GM10266 (cell line): ENCODE data around the gene CXorf58.
"Not testable (repeated sequence)": the region's sequence is repeated elsewhere in the genome, so short reads cannot be mapped to it uniquely, and the experiment has no call there.

ENCODE experiments used
- DNase-seq: peaks from one replicate; pipeline ENCODE4 v3.0.0; 2012; ENCODE audit errors: extremely low spot score
- TF ChIP-seq, protein P1 (sequence below): IDR thresholded peaks from 2 replicates; pipeline ENCODE4 v1.5.1; 2012; ENCODE audit warnings: mild to moderate bottlenecking, low read depth; ENCODE audit not compliant: control insufficient read depth, insufficient read depth; ENCODE audit errors: missing control alignments

Gene CXorf58

DNA sequence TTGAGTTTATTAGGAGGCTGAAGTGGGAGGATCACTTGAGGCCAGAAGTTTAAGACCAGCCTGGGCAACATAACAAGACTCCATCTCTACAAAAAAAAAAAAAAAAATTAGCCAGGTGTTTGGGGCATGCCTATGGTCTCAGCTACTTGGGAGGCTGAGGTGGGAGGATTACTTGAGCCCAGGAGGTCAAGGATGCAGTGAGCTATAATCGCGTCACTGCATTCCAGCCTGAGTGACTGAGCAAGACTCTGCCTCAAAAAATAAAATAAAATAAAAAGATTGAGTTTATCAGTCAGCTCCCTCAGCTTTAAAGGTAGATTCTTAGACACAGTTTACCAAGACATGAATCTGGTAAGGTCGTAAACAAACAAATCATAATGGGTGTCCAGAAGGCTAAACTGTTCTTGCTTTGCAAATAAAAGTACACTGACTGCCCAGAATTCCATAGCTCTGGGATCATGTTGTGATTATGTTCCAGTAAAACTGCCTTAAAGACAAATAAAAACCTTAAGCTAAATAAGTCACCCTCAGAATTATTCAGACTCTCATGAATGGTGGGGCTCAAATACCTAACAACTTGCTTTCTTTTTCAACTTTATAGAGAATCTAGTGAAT is 18.8 kb upstream of the CXorf58 start:
- no peak for DNase-seq

DNA sequence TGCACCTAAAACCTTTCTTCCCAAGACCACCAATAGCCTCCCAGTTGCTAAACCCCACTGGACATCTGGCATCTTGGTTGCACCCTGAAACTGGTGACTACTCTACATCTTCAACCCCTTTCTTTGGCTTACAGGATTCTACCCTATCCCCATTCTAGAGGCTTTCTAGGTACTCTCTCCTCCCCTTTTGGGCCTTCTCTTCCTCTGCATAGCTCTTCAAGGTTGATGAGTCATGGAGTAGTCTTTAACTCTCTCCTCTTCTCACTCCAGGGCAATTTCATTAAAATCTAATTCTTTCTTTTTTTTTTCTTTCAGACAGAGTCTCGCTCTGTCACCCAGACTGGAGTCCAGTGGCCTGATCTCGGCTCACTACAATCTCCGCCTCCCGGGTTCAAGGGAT is 16.9 kb upstream of the CXorf58 start:
- DNase-seq: no peak
- TF ChIP-seq, protein P1, sequence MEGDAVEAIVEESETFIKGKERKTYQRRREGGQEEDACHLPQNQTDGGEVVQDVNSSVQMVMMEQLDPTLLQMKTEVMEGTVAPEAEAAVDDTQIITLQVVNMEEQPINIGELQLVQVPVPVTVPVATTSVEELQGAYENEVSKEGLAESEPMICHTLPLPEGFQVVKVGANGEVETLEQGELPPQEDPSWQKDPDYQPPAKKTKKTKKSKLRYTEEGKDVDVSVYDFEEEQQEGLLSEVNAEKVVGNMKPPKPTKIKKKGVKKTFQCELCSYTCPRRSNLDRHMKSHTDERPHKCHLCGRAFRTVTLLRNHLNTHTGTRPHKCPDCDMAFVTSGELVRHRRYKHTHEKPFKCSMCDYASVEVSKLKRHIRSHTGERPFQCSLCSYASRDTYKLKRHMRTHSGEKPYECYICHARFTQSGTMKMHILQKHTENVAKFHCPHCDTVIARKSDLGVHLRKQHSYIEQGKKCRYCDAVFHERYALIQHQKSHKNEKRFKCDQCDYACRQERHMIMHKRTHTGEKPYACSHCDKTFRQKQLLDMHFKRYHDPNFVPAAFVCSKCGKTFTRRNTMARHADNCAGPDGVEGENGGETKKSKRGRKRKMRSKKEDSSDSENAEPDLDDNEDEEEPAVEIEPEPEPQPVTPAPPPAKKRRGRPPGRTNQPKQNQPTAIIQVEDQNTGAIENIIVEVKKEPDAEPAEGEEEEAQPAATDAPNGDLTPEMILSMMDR: no peak

More for the DNA sequence above, 18.8 kb upstream of the CXorf58 start:
- TF ChIP-seq, protein P1: no peak

DNA sequence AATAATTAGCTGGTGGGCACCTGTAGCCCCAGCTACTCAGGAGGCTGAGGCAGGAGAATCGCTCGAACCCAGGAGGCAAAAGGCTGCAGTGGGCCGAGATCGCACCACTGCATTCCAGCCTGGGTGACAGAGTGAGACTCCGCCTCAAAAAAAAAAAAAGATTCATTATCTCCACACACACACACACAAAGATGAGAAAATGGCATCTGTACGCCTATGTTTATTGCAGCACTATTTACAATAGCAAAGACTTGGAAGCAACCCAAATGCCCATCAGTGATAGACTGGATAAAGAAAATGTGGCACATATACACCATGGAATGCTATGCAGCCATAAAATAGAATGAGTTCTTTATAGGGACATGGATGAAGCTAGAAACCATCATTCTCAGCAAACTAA is 12.8 kb upstream of the CXorf58 start:
- DNase-seq: not testable (repeated sequence)

DNA sequence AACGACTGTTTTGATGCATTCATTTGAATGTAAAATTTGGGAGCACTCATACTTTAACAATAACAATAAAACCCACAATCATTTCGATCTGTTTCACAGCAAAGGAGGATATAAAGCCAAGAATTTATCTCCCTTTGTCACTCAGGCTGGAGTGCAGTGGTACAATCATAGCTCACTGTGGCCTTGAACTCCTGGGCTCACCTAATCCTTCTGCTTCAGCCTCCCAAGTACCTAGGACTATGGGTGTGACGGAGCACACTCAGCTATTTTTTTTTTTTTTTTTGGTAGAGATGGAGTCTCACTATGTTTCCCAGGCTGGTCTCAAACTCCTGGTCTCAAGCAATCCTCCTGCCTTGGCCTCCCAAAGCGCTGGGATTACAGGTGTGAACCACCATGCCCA is 11.3 kb upstream of the CXorf58 start:
- DNase-seq: not testable (repeated sequence)

DNA sequence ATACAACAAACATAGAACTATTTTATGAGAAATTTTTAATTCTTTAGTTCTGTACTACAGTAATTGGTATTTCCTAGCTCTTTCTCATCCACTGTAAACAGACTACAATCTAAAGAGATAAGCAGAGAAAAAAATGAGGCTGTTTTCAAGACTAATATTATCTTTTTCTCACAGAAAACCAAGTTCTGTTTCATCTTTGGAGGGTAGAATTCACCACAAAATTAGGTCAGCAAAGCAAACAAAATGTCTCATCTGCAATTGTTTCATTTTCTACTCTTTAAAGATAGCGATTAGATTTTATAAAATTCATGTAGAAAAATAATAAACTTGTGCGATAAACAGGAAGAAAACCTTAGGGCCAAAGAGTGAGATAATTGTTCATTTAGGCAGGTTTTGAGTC is 10.8 kb upstream of the CXorf58 start:
- TF ChIP-seq, protein P1: no peak

DNA sequence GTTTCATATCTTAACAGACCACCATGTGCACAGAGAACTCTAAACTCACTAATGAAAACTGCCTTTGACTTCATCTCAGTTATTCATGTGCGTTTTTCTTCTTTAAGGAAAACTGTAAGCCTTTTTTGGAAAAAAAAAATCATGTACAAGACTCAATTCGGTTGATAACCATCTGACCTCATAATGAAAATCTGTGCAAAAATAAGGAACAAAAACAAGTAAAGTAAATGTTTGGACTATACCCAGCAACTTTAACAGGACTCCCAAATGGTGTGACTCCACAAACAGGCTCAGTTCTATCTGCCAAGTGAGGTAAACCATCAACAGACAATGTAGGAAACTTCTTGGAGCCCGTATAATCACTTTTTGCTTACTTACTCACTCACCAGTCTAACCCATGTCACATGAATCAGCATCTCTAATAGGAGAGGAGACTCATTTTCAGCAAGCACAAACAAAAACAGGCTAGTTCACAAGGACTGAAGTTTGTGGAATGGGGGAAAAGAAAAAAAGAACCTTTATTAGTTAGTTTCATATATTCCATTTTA is 9.3 kb upstream of the CXorf58 start:
- no peak for DNase-seq
- TF ChIP-seq, protein P1: no peak

More for the DNA sequence above, 10.8 kb upstream of the CXorf58 start:
- DNase-seq: no peak

DNA sequence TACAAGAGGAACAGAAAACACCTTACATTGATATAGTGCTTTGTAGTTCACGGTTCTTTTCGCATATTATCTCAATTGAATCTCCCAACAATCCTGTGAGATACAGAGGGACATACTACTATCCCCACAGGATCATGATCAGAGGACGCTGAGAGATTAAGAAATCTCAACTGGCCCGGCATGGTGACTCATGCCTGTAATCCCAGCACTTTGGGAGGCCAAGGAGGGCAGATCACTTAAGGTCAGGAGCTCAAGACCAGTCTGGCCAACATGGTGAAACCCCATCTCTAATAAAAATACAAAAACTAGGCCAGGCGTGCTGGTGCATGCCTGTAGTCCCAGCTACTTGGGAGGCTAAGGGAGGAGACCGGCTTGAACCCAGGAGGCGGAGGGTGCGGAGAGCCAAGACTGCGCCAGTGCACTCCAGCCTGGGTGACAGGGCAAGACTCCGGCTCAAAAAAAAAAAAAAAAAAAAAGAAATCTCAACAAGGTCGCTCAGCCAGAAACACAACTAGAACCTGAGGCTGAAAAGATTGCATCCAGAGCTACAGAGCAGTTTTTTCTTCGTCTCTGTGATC is 7.5 kb upstream of the CXorf58 start:
- TF ChIP-seq, protein P1: no peak
- no peak for DNase-seq

DNA sequence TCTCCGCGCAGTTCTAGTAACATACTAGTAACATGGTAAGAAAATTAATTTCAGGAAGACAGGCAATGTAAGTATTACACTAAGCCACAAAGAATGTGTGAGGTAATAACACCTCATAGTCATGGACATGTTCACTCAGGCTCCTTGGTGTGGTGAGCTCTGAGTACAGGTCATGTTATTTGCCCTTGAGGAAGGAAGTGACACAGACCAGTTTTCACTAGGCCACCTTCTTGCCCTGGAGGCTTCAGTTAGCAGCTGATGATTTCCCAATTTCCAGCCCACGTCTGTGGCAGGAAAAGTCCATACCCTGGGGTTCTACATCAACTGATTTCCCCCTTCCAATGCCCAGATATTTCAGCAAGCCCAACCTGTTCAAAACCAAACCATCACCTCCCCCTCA is 6.7 kb upstream of the CXorf58 start:
- TF ChIP-seq, protein P1: no peak
- no peak for DNase-seq
